ENCODE data around the gene EHBP1L1. TPM values are rescaled to one million over a fixed set of nuclear protein-coding genes. Genes with fewer than 3 reads are reported as not detected.

Gene EHBP1L1
- total and polyA plus RNA-seq, 2 of the 13 experiments (the other 11 are each of a cell fraction or from before 2014, with no cell fraction given): 8.3 to 10.6 TPM

DNA sequence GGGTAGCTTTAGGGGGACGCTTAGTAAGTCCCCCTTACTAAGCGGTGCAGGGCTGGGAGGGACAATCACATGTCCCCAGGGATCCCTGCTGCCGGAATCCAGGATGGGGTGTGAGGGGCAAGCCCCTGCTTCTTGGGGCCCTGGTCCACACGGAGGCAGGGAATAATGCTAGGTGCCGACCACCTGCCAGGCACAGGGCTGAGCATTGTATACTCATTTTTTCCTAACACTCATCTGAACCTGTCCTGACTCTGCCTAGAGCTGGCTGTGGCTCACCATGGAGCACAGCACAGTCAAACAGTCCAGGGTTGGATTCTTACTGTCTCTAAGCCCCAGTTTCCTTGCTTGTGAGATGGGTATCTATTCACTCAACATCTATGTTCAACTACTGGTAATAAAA is 16.3 kb upstream of the EHBP1L1 start:
- Histone ChIP-seq H3K27me3 (ENCODE audit: control insufficient read depth in 1 of 2, insufficient read depth in 2 of 2, low read length in 2 of 2) (no peaks in the 10 kb centered on the region), H3K4me1 (ENCODE audit: insufficient read depth, low read length) (peaks cover 75% of the 10 kb centered on the region), H3K79me2 (ENCODE audit: insufficient read depth, low read length) (peaks cover 8% of the 10 kb centered on the region), H3K36me3 (replicated peaks in 1 of 2; ENCODE audit: control insufficient read depth in 1 of 2, insufficient read depth in 2 of 2, low read length in 2 of 2) (no peaks in the 10 kb centered on the region), H3K9me3 (ENCODE audit: low read length) (no peaks in the 10 kb centered on the region), H3K4me3 (replicated peaks in 1 of 3; ENCODE audit: insufficient read depth in 1 of 3, low read depth in 2 of 3, low read length in 3 of 3) (peak overlapping the region in 1 of 3 experiments; percentile 89; a peak in 4 of 6 replicates), H3K9ac (ENCODE audit: insufficient read depth, low read depth, low read length) (peak overlapping the region; percentile 89), H3K27ac (ENCODE audit: extremely low read length, insufficient read depth, low read length) (no peak overlapping the region), H2AFZ (ENCODE audit: low read length) (no peak overlapping the region), H4K20me1 (ENCODE audit: insufficient read depth, low read length) (peaks cover 3% of the 10 kb centered on the region; the same call in 1 of the 2 replicates), H3K4me2 (ENCODE audit: low read depth, low read length) (peak overlapping the region; percentile 97)
- BruUV-seq (replicated peaks): no TSS peak
- no peak for DNase-seq (ENCODE audit: low spot score)
- 39% methylated on average over 5 of the region's 5 CpGs for WGBS (ENCODE audit: low lambda C conversion rate)
- ATAC-seq: no peak
- ChIA-PET POLR2A (interaction anchor here (0.9 to 3.4 kb wide), 11 partner anchors 8 to 137 kb away, joined by 3 to 34 read pairs (median 7); partner anchors contain the start of genes FAM89B, MALAT1, NEAT1 and PCNX3), CTCF (ENCODE audit: low intra/inter-chr PET ratio, low total read pairs) (no interaction called here)
- TF ChIP-seq, protein P1, sequence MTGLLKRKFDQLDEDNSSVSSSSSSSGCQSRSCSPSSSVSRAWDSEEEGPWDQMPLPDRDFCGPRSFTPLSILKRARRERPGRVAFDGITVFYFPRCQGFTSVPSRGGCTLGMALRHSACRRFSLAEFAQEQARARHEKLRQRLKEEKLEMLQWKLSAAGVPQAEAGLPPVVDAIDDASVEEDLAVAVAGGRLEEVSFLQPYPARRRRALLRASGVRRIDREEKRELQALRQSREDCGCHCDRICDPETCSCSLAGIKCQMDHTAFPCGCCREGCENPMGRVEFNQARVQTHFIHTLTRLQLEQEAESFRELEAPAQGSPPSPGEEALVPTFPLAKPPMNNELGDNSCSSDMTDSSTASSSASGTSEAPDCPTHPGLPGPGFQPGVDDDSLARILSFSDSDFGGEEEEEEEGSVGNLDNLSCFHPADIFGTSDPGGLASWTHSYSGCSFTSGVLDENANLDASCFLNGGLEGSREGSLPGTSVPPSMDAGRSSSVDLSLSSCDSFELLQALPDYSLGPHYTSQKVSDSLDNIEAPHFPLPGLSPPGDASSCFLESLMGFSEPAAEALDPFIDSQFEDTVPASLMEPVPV (CRISPR knock-in tag; IDR thresholded peaks at IDR 0.05): 0 out of 2 replicates have a peak, but pooled peaks have one; percentile 10
- no peak for TF ChIP-seq ZNF766 (CRISPR knock-in tag; IDR thresholded peaks at IDR 0.05; ENCODE audit: borderline replicate concordance)
- 0 out of 2 replicates have a peak, but pooled peaks have one; percentile 14 for TF ChIP-seq POLR2AphosphoS5 (IDR thresholded peaks at IDR 0.05; ENCODE audit: low read depth, low read length)
- in situ Hi-C loops (cut with HindIII; ENCODE audit: extremely low pct_ligation_motif_present, low pct_unique_long_range_greater_than_20kb) (loop anchor here (10.0 kb wide), 1 partner anchor 295 kb away; the partner anchor contains the start of gene CFL1), intact Hi-C loops (cut with micrococcal nuclease; ENCODE audit: unreplicated experiment) (no loop called here)
- FAIRE-seq: no peak

DNA sequence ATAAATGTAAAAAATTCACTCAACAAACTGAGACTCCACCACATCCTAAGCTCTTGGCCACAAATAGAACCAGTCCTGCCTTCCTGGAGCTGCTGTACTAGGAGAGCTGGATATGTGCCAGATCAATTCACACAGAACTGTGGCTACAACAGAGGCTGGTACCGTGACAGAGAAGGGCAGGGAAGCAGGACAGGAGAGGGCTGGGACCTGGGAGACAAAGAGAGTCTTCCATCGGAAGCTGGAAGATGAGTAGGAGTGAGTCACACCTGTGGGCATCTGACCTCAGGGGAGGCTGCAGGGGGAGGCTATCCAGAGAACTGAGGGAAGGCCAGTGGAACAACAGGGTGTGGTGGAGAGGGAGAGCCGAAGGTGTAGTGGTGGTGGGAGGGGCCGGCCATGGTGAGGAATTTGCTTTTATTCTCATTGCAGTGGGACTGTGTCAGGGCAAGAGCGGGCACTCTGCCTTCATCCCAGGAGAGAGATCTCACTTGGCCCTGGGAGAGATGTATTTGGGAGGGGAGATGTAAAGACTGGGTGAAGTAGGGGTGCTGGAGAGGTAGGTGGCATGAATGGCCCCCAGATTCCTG is 15.8 kb upstream of the EHBP1L1 start:
- DNase-seq (ENCODE audit: low spot score): peak; percentile 64
- H3K4me2 ChIP-seq (ENCODE audit: low read depth, low read length): peak overlapping the region; percentile 97
- no peaks in the 10 kb centered on the region for H3K27me3 ChIP-seq (ENCODE audit: control insufficient read depth in 1 of 2, insufficient read depth in 2 of 2, low read length in 2 of 2)
- H3K4me3 ChIP-seq (replicated peaks in 1 of 3; ENCODE audit: insufficient read depth in 1 of 3, low read depth in 2 of 3, low read length in 3 of 3): peak overlapping the region in 2 of 3 experiments; percentile 6 to 9; a peak in 1 of 6 replicates
- BruUV-seq (replicated peaks): no TSS peak
- POLR2A ChIA-PET: interaction anchor here (1.2 to 3.4 kb wide), 11 partner anchors 9 to 137 kb away, joined by 4 to 34 read pairs (median 7); partner anchors contain the start of genes EHBP1L1, FAM89B, MALAT1 and NEAT1
- intact Hi-C loops (cut with micrococcal nuclease; ENCODE audit: unreplicated experiment): loop anchor here (2.0 kb wide), 1 partner anchor 19 kb away; no protein-coding TSS in a partner anchor
- H3K27ac ChIP-seq (ENCODE audit: extremely low read length, insufficient read depth, low read length): no peak overlapping the region
- H3K36me3 ChIP-seq (replicated peaks in 1 of 2; ENCODE audit: control insufficient read depth in 1 of 2, insufficient read depth in 2 of 2, low read length in 2 of 2): no peaks in the 10 kb centered on the region
- peak; percentile 2; the same call in 1 of the 3 replicates for ATAC-seq
- H3K9ac ChIP-seq (ENCODE audit: insufficient read depth, low read depth, low read length): peak overlapping the region; percentile 89; the same call in 1 of the 2 replicates
- WGBS (ENCODE audit: low lambda C conversion rate): 4% methylated on average over 5 of the region's 5 CpGs
- H3K4me1 ChIP-seq (ENCODE audit: insufficient read depth, low read length): peaks cover 70% of the 10 kb centered on the region
- CTCF ChIA-PET (ENCODE audit: low intra/inter-chr PET ratio, low total read pairs): no interaction called here
- no peak for FAIRE-seq
- H4K20me1 ChIP-seq (ENCODE audit: insufficient read depth, low read length): peaks cover under 1% of the 10 kb centered on the region; the same call in 1 of the 2 replicates
- in situ Hi-C loops (cut with HindIII; ENCODE audit: extremely low pct_ligation_motif_present, low pct_unique_long_range_greater_than_20kb): loop anchor here (10.0 kb wide), 1 partner anchor 295 kb away; the partner anchor contains the start of gene CFL1
- H3K9me3 ChIP-seq (ENCODE audit: low read length): no peaks in the 10 kb centered on the region
- no peak overlapping the region for H2AFZ ChIP-seq (ENCODE audit: low read length)
- H3K79me2 ChIP-seq (ENCODE audit: insufficient read depth, low read length): peaks cover 8% of the 10 kb centered on the region
- TF ChIP-seq GATAD2A (CRISPR knock-in tag; IDR thresholded peaks at IDR 0.05) (0 out of 2 replicates have a peak, but pooled peaks have one; percentile 24), RXRB (CRISPR knock-in tag; IDR thresholded peaks at IDR 0.05; ENCODE audit: borderline replicate concordance) (no peak; the same call in 1 of the 2 replicates), ZNF350 (CRISPR knock-in tag; IDR thresholded peaks at IDR 0.05; ENCODE audit: borderline replicate concordance, low read depth) (0 out of 2 replicates have a peak, but pooled peaks have one; percentile 34), NR2F6 (IDR thresholded peaks at IDR 0.05) (no peak), NR2F6 (CRISPR knock-in tag; IDR thresholded peaks at IDR 0.05) (0 out of 2 replicates have a peak, but pooled peaks have one; percentile 24), ZNF329 (CRISPR knock-in tag; IDR thresholded peaks at IDR 0.05; ENCODE audit: low read depth) (no peak), ETV5 (CRISPR knock-in tag; IDR thresholded peaks at IDR 0.05; ENCODE audit: borderline replicate concordance) (peak; percentile 28; the same call in 1 of the 2 replicates)
- TF ChIP-seq, protein P2, sequence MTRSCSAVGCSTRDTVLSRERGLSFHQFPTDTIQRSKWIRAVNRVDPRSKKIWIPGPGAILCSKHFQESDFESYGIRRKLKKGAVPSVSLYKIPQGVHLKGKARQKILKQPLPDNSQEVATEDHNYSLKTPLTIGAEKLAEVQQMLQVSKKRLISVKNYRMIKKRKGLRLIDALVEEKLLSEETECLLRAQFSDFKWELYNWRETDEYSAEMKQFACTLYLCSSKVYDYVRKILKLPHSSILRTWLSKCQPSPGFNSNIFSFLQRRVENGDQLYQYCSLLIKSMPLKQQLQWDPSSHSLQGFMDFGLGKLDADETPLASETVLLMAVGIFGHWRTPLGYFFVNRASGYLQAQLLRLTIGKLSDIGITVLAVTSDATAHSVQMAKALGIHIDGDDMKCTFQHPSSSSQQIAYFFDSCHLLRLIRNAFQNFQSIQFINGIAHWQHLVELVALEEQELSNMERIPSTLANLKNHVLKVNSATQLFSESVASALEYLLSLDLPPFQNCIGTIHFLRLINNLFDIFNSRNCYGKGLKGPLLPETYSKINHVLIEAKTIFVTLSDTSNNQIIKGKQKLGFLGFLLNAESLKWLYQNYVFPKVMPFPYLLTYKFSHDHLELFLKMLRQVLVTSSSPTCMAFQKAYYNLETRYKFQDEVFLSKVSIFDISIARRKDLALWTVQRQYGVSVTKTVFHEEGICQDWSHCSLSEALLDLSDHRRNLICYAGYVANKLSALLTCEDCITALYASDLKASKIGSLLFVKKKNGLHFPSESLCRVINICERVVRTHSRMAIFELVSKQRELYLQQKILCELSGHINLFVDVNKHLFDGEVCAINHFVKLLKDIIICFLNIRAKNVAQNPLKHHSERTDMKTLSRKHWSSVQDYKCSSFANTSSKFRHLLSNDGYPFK (CRISPR knock-in tag; IDR thresholded peaks at IDR 0.05; ENCODE audit: borderline replicate concordance): peak; percentile 12; the same call in 1 of the 2 replicates

All from HepG2 (cell line).